PC-3 (cell line): ENCODE results near the gene ADGRL3.
"Not testable (repeated sequence)": the region's sequence is repeated elsewhere in the genome, so short reads cannot be mapped to it uniquely, and the experiment has no call there.

Experiments used
- CTCF ChIP-seq: fragments of 300-600 bp; sonication (generic); conservative IDR thresholded peaks from 2 replicates; pipeline ENCODE4 v1.5.1; 2017; ENCODE audit warnings: antibody characterized with exemption, low read depth, mild to moderate bottlenecking, low read length
- EZH2 ChIP-seq: fragments of 300-600 bp; sonication (generic); IDR thresholded peaks from one replicate; pipeline ENCODE4 v1.6.1; 2017; ENCODE audit warnings: antibody characterized with exemption, mild to moderate bottlenecking, low read length; ENCODE audit not compliant: unreplicated experiment
- EZH2phosphoT487 ChIP-seq: fragments of 300-600 bp; sonication (generic); IDR thresholded peaks from 2 replicates; pipeline ENCODE4 v1.6.1; 2018; ENCODE audit warnings: mild to moderate bottlenecking, antibody characterized with exemption, low read length, borderline replicate concordance

- TF ChIP-seq CTCF, EZH2phosphoT487, EZH2: not testable (repeated sequence)
These were observed 569.5 kb downstream of the ADGRL3 start for GRCh38 chr4:61769444-61770167.
